Panc1 (cell line): ENCODE results near the gene TMEM236. TPM values are rescaled to one million over a fixed set of nuclear protein-coding genes. Genes with fewer than 3 reads are reported as not detected.
"Not testable (repeated sequence)": the region's sequence is repeated elsewhere in the genome, so short reads cannot be mapped to it uniquely, and the experiment has no call there.

Experiments used
- ATAC-seq: fragments of 200-7000 bp; cut with Tn5 transposase; 2 replicates; pipeline ENCODE4 v1.9.1; 2020; ENCODE audit warnings: mild to moderate bottlenecking, moderate library complexity
- BruUV-seq: library from RNA; stranded (reverse); fragments of 400-500 nt; replicated peaks from 2 replicates; lab custom pipeline; 2021; lab: Mats Ljungman, UMichigan
- CTCF ChIA-PET: fragments of 300-600 bp; sonication (Branson Sonifier 250); formaldehyde crosslinking; loops from one replicate; lab custom pipeline; 2022; ENCODE audit warnings: antibody characterized with exemption; lab: Charles Lee
- POLR2A ChIA-PET: fragments of 300-600 bp; sonication (Branson Sonifier 250); formaldehyde crosslinking; loops from one replicate; lab custom pipeline; 2022; ENCODE audit warnings: antibody characterized with exemption; lab: Charles Lee
- DNase-seq: peaks from one replicate; pipeline ENCODE4 v3.0.0-alpha.2; 2010; ENCODE audit warnings: low read depth, low spot score
- H3K27ac ChIP-seq: 2 replicates; pipeline ENCODE4 v1.5.1; 2011; ENCODE audit warnings: mild to moderate bottlenecking, low read length, inconsistent platforms
- H3K27me3 ChIP-seq: fragments of 200-500 bp; sonication (Bioruptor generic); 2 replicates; pipeline ENCODE4 v1.6.0; 2014; ENCODE audit warnings: low read length, inconsistent platforms; ENCODE audit not compliant: control insufficient read depth, insufficient read depth
- H3K36me3 ChIP-seq: fragments of 200-500 bp; sonication (Bioruptor generic); 2 replicates; pipeline ENCODE4 v1.5.1; 2014; ENCODE audit warnings: inconsistent platforms, mild to moderate bottlenecking, low read length, moderate library complexity; ENCODE audit not compliant: control insufficient read depth, insufficient read depth
- H3K4me1 ChIP-seq: 2 replicates; pipeline ENCODE4 v1.5.1; 2011; ENCODE audit warnings: inconsistent platforms, mild to moderate bottlenecking, low read length, moderate library complexity; ENCODE audit not compliant: control insufficient read depth, insufficient read depth
- H3K4me3 ChIP-seq, 2 experiments: 2 replicates each; pipeline ENCODE4 v1.5.1; 2011 to 2012; ENCODE audit warnings: low read depth in 2 of 2, low read length in 2 of 2, mild to moderate bottlenecking in 2 of 2, inconsistent platforms in 1 of 2, moderate library complexity in 1 of 2
- H3K9me3 ChIP-seq: fragments of 200-500 bp; sonication (Bioruptor generic); 2 replicates; pipeline ENCODE4 v1.5.1; 2014; ENCODE audit warnings: low read depth, mild to moderate bottlenecking, inconsistent platforms, low read length, moderate library complexity; ENCODE audit not compliant: control insufficient read depth, insufficient read depth
- POLR2AphosphoS5 ChIP-seq: IDR thresholded peaks from 2 replicates; pipeline ENCODE4 v1.6.1; 2012; ENCODE audit warnings: mild to moderate bottlenecking, low read depth, low read length, moderate library complexity
- SIN3A ChIP-seq: IDR thresholded peaks from 2 replicates; pipeline ENCODE4 v1.6.1; 2012; ENCODE audit warnings: low read depth, mild to moderate bottlenecking, low read length, moderate library complexity, borderline replicate concordance; ENCODE audit not compliant: insufficient read depth
- TCF7L2 ChIP-seq: IDR thresholded peaks from 2 replicates; pipeline ENCODE4 v1.6.1; 2011; ENCODE audit warnings: mild to moderate bottlenecking, low read depth, low read length, inconsistent platforms
- in situ Hi-C: cut with HindIII; loops from 2 replicates; pipeline ENCODE4 v1.10.0; 2016; ENCODE audit warnings: low sequenced_read_pairs, low pct_unique_long_range_greater_than_20kb
- intact Hi-C: fragments of 100-400 bp; cut with micrococcal nuclease; formaldehyde crosslinking; loops from one replicate; pipeline ENCODE4 v1.10.0; 2022; ENCODE audit not compliant: unreplicated experiment
- total RNA-seq: library from RNA; stranded (reverse); gene quantifications from one replicate; pipeline ENCODE4 v1.2.1, GENCODE V29; 2021; ENCODE audit not compliant: unreplicated experiment
- TF ChIP-seq, protein P1 (sequence below): fragments of 450-650 bp; IDR thresholded peaks from 2 replicates; pipeline ENCODE4 v1.5.1; 2017; ENCODE audit warnings: mild to moderate bottlenecking
- TF ChIP-seq, protein P2 (sequence below), 2 experiments: IDR thresholded peaks; 2 replicates each; pipeline ENCODE4 v1.6.1; 2011 to 2012; ENCODE audit warnings: low read depth in 2 of 2, control low read depth in 1 of 2, low read length in 1 of 2, mild to moderate bottlenecking in 1 of 2, moderate library complexity in 1 of 2; ENCODE audit not compliant: insufficient read depth in 1 of 2

Gene TMEM236
- total RNA-seq, 1 experiment from 2014 or later = 0.05 TPM

GRCh38 chr10:17716161-17716560 is 35.8 kb upstream of the TMEM236 start:
- peaks cover 8% of the 10 kb centered on the region for H3K36me3 ChIP-seq
- BruUV-seq = no TSS peak
- no peak overlapping the region for H3K4me3 ChIP-seq
- no peaks in the 10 kb centered on the region for H3K9me3 ChIP-seq
- no peak for DNase-seq
- in situ Hi-C loops (no loop called here), intact Hi-C loops (no loop called here)
- ChIA-PET CTCF (no interaction called here), POLR2A (no interaction called here)
- no peak overlapping the region for H3K27ac ChIP-seq
- no peak for ATAC-seq
- TF ChIP-seq, protein P1, sequence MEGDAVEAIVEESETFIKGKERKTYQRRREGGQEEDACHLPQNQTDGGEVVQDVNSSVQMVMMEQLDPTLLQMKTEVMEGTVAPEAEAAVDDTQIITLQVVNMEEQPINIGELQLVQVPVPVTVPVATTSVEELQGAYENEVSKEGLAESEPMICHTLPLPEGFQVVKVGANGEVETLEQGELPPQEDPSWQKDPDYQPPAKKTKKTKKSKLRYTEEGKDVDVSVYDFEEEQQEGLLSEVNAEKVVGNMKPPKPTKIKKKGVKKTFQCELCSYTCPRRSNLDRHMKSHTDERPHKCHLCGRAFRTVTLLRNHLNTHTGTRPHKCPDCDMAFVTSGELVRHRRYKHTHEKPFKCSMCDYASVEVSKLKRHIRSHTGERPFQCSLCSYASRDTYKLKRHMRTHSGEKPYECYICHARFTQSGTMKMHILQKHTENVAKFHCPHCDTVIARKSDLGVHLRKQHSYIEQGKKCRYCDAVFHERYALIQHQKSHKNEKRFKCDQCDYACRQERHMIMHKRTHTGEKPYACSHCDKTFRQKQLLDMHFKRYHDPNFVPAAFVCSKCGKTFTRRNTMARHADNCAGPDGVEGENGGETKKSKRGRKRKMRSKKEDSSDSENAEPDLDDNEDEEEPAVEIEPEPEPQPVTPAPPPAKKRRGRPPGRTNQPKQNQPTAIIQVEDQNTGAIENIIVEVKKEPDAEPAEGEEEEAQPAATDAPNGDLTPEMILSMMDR = no peak
- TF ChIP-seq POLR2AphosphoS5 (no peak), TCF7L2 (no peak), SIN3A (no peak)
- TF ChIP-seq, protein P2, sequence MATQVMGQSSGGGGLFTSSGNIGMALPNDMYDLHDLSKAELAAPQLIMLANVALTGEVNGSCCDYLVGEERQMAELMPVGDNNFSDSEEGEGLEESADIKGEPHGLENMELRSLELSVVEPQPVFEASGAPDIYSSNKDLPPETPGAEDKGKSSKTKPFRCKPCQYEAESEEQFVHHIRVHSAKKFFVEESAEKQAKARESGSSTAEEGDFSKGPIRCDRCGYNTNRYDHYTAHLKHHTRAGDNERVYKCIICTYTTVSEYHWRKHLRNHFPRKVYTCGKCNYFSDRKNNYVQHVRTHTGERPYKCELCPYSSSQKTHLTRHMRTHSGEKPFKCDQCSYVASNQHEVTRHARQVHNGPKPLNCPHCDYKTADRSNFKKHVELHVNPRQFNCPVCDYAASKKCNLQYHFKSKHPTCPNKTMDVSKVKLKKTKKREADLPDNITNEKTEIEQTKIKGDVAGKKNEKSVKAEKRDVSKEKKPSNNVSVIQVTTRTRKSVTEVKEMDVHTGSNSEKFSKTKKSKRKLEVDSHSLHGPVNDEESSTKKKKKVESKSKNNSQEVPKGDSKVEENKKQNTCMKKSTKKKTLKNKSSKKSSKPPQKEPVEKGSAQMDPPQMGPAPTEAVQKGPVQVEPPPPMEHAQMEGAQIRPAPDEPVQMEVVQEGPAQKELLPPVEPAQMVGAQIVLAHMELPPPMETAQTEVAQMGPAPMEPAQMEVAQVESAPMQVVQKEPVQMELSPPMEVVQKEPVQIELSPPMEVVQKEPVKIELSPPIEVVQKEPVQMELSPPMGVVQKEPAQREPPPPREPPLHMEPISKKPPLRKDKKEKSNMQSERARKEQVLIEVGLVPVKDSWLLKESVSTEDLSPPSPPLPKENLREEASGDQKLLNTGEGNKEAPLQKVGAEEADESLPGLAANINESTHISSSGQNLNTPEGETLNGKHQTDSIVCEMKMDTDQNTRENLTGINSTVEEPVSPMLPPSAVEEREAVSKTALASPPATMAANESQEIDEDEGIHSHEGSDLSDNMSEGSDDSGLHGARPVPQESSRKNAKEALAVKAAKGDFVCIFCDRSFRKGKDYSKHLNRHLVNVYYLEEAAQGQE (IDR thresholded peaks at IDR 0.05; ENCODE audit: insufficient read depth in 1 of 2, low read depth in 2 of 2, low read length in 1 of 2) = no peak
- no peaks in the 10 kb centered on the region for H3K4me1 ChIP-seq
- H3K27me3 ChIP-seq = no peaks in the 10 kb centered on the region

- H3K9me3 ChIP-seq, H3K36me3 ChIP-seq, BruUV-seq, H3K27me3 ChIP-seq, ATAC-seq, H3K4me1 ChIP-seq, intact Hi-C loops, H3K4me3 ChIP-seq, H3K27ac ChIP-seq, DNase-seq, POLR2A ChIA-PET, CTCF ChIA-PET, in situ Hi-C loops: not testable (repeated sequence)
Observed at GRCh38 chr10:17722317-17723014, 29.5 kb upstream of the TMEM236 start.

DNA sequence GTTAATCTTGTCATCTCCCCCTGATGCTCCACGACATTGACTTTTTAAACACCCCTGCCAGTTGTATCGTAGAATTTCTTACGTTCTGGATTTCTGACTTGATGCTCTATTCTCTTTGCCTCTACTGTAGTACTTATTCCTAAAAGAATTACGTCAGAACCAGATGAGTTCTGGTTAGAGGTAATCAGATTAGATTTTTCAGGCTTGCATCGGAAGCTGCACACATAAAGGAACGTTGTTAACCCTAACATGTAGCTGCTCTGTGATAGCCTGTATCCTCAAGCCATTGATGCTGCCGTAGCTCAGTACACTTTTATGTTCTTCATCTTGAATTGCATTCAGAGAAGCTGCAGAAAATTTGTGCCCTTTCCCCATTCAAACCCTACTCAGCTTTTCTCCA is 26.3 kb upstream of the TMEM236 start:
- in situ Hi-C loops (no loop called here), intact Hi-C loops (no loop called here)
- ChIA-PET POLR2A (no interaction called here), CTCF (no interaction called here)
- Histone ChIP-seq H3K9me3 (no peaks in the 10 kb centered on the region), H3K27me3 (no peaks in the 10 kb centered on the region), H3K36me3 (no peaks in the 10 kb centered on the region), H3K27ac (no peak overlapping the region), H3K4me1 (no peaks in the 10 kb centered on the region), H3K4me3 (no peak overlapping the region)
- DNase-seq = no peak
- TF ChIP-seq, protein P1 = no peak
- no peak for TF ChIP-seq SIN3A
- TF ChIP-seq TCF7L2 = no peak
- no peak for ATAC-seq
- BruUV-seq = no TSS peak
